ENCODE data around the gene ENTPD1.
"Not testable (repeated sequence)": the region's sequence is repeated elsewhere in the genome, so short reads cannot be mapped to it uniquely, and the experiment has no call there.

Gene ENTPD1

DNA sequence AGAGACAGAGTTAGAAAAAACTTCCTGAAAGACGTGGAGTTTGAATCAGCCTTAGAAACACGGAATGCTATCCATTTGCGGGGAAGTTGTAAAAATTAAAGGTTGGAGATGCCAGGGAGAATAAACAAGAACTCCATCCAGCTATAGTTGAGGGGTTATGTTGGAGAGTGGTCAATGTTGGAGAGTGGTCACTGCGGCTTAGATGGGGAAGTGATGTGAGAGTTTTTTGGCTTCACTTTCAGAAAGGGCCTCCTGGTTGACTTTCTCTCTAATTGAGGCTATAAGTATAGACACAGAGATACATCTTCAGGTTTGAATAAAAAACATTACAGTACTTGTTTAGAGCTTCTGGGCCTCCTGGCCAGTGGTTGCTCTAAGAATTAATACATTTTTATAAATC is 152.5 kb downstream of the ENTPD1 start:
- Histone ChIP-seq H2BK12ac (ENCODE audit: low read length in 2 of 2) (no peak overlapping the region), H3K18ac (ENCODE audit: low read depth in 1 of 2, low read length in 2 of 2) (no peak overlapping the region), H3K4me2 (ENCODE audit: low read length, poor library complexity, severe bottlenecking) (no peak overlapping the region), H2BK15ac (ENCODE audit: low read depth, poor library complexity, severe bottlenecking) (no peak overlapping the region), H2AK5ac (ENCODE audit: low read length, severe bottlenecking) (no peak overlapping the region), H3K14ac (ENCODE audit: low read length in 2 of 2) (no peak overlapping the region), H3K36me3 (ENCODE audit: control insufficient read depth in 1 of 2, insufficient read depth in 2 of 2, low read depth in 1 of 2, low read length in 2 of 2) (peaks cover 3 to 14% of the 10 kb centered on the region in 2 experiments), H3K23ac (ENCODE audit: low read length in 2 of 2) (no peak overlapping the region), H2AFZ (ENCODE audit: low read depth, low read length) (no peak overlapping the region), H4K8ac (ENCODE audit: low read length) (no peak overlapping the region), H3K27ac (ENCODE audit: low read length, poor library complexity, severe bottlenecking) (no peak overlapping the region), H3K4me1 (ENCODE audit: control insufficient read depth, insufficient read depth, low read depth, low read length) (no peaks in the 10 kb centered on the region), H2BK5ac (ENCODE audit: low read depth, low read length, poor library complexity, severe bottlenecking) (no peak overlapping the region), H3K9ac (ENCODE audit: low read length) (peak overlapping the region; percentile 93), H3K27me3 (ENCODE audit: control insufficient read depth in 1 of 2, insufficient read depth in 1 of 2, low read length in 2 of 2) (no peaks in the 10 kb centered on the region), H2BK120ac (ENCODE audit: low read depth, low read length) (no peak overlapping the region), H4K91ac (ENCODE audit: low read length) (no peak overlapping the region), H3K9me3 (ENCODE audit: control insufficient read depth, low read length) (no peaks in the 10 kb centered on the region), H3K4ac (ENCODE audit: low read depth in 1 of 2, low read length in 2 of 2) (no peak overlapping the region), H3K4me3 (ENCODE audit: insufficient read depth in 1 of 2, low read depth in 1 of 2, low read length in 2 of 2) (peak overlapping the region in 1 of 2 experiments; percentile 96), H3K79me1 (replicated peaks; ENCODE audit: low read length, poor library complexity, severe bottlenecking) (peaks cover 8% of the 10 kb centered on the region)
- 54% methylated on average over 4 of the region's 4 CpGs for WGBS
- no peak for DNase-seq

DNA sequence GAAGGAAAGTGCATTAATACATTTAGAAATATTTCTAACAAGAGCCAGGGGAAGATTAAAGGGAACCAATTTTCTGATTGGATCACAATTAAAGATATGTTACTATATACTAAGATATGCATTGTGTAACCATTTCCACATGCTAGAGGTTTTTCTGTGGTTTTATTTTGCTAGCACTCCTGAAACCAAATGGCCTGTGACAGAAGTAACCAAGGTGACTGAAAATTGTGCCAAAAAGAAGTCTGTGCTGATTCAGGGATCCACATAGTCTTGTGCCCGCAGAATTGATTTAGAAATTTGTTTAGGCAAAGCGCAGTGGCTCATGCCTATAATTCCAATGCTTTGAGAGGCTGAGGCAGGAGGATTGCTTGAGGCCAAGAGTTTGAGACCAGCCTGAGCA is 153.6 kb downstream of the ENTPD1 start:
- H3K23ac ChIP-seq (ENCODE audit: low read length in 2 of 2), result no peak overlapping the region
- H3K18ac ChIP-seq (ENCODE audit: low read depth in 1 of 2, low read length in 2 of 2), result no peak overlapping the region
- H3K4me3 ChIP-seq (ENCODE audit: insufficient read depth in 1 of 2, low read depth in 1 of 2, low read length in 2 of 2), result no peak overlapping the region
- H4K8ac ChIP-seq (ENCODE audit: low read length), result no peak overlapping the region
- H3K4me2 ChIP-seq (ENCODE audit: low read length, poor library complexity, severe bottlenecking), result no peak overlapping the region
- no peak overlapping the region for H3K4ac ChIP-seq (ENCODE audit: low read depth in 1 of 2, low read length in 2 of 2)
- H3K9me3 ChIP-seq (ENCODE audit: control insufficient read depth, low read length), result no peaks in the 10 kb centered on the region
- H3K9ac ChIP-seq (ENCODE audit: low read length), result no peak overlapping the region
- H3K36me3 ChIP-seq (ENCODE audit: control insufficient read depth in 1 of 2, insufficient read depth in 2 of 2, low read depth in 1 of 2, low read length in 2 of 2), result peaks cover 3 to 4% of the 10 kb centered on the region in 2 experiments
- no peak for DNase-seq
- H2BK5ac ChIP-seq (ENCODE audit: low read depth, low read length, poor library complexity, severe bottlenecking), result no peak overlapping the region
- no peak overlapping the region for H2AK5ac ChIP-seq (ENCODE audit: low read length, severe bottlenecking)
- H3K79me1 ChIP-seq (replicated peaks; ENCODE audit: low read length, poor library complexity, severe bottlenecking), result peaks cover 8% of the 10 kb centered on the region
- 94% methylated on average over 2 of the region's 2 CpGs for WGBS
- no peak overlapping the region for H2BK12ac ChIP-seq (ENCODE audit: low read length in 2 of 2)
- no peak overlapping the region for H2BK120ac ChIP-seq (ENCODE audit: low read depth, low read length)
- H2AFZ ChIP-seq (ENCODE audit: low read depth, low read length), result no peak overlapping the region
- H3K14ac ChIP-seq (ENCODE audit: low read length in 2 of 2), result no peak overlapping the region
- no peak overlapping the region for H4K91ac ChIP-seq (ENCODE audit: low read length)
- H3K27me3 ChIP-seq (ENCODE audit: control insufficient read depth in 1 of 2, insufficient read depth in 1 of 2, low read length in 2 of 2), result no peaks in the 10 kb centered on the region
- H3K27ac ChIP-seq (ENCODE audit: low read length, poor library complexity, severe bottlenecking), result no peak overlapping the region
- H2BK15ac ChIP-seq (ENCODE audit: low read depth, poor library complexity, severe bottlenecking), result no peak overlapping the region
- H3K4me1 ChIP-seq (ENCODE audit: control insufficient read depth, insufficient read depth, low read depth, low read length), result no peaks in the 10 kb centered on the region

DNA sequence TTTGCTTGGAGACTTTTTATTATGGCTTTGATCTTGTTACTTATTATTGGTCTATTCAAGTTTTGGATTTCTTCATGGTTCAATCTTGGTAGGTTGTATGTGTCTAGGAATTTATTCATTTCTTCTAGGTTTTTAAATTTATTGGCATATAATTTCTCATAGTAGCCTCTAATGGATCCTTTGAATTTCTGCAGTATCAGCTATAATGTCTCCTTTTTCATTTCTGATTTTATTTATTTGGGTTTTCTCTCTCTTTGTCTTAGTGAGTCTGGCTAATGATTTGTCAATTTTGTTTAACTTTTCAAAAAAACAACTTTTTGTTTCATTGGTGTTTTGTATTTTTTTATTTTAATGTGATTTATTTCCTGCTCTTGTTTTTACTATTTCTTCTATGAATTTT is 160.1 kb downstream of the ENTPD1 start:
- H2AFZ ChIP-seq (ENCODE audit: low read depth, low read length); DNase-seq; H3K14ac ChIP-seq (ENCODE audit: low read length in 2 of 2); H2AK5ac ChIP-seq (ENCODE audit: low read length, severe bottlenecking); H2BK120ac ChIP-seq (ENCODE audit: low read depth, low read length); H3K9ac ChIP-seq (ENCODE audit: low read length); H3K27ac ChIP-seq (ENCODE audit: low read length, poor library complexity, severe bottlenecking); H3K4ac ChIP-seq (ENCODE audit: low read depth in 1 of 2, low read length in 2 of 2); H3K27me3 ChIP-seq (ENCODE audit: control insufficient read depth in 1 of 2, insufficient read depth in 1 of 2, low read length in 2 of 2); H3K79me1 ChIP-seq (replicated peaks; ENCODE audit: low read length, poor library complexity, severe bottlenecking); H2BK12ac ChIP-seq (ENCODE audit: low read length in 2 of 2); H4K8ac ChIP-seq (ENCODE audit: low read length); H3K23ac ChIP-seq (ENCODE audit: low read length in 2 of 2); H2BK5ac ChIP-seq (ENCODE audit: low read depth, low read length, poor library complexity, severe bottlenecking); H3K9me3 ChIP-seq (ENCODE audit: control insufficient read depth, low read length); H4K91ac ChIP-seq (ENCODE audit: low read length); H3K4me3 ChIP-seq (ENCODE audit: insufficient read depth in 1 of 2, low read depth in 1 of 2, low read length in 2 of 2); H2BK15ac ChIP-seq (ENCODE audit: low read depth, poor library complexity, severe bottlenecking); H3K18ac ChIP-seq (ENCODE audit: low read depth in 1 of 2, low read length in 2 of 2); H3K36me3 ChIP-seq (ENCODE audit: control insufficient read depth in 1 of 2, insufficient read depth in 2 of 2, low read depth in 1 of 2, low read length in 2 of 2); H3K4me2 ChIP-seq (ENCODE audit: low read length, poor library complexity, severe bottlenecking); H3K4me1 ChIP-seq (ENCODE audit: control insufficient read depth, insufficient read depth, low read depth, low read length): not testable (repeated sequence)

Data from mesenchymal stem cell (in vitro differentiated cells and primary cell).